ENCODE data around the gene EEPD1. TPM values are rescaled to one million over a fixed set of nuclear protein-coding genes. Genes with fewer than 3 reads are reported as not detected.

Gene EEPD1
- polyA plus RNA-seq, 2 of the 4 experiments (the other 2 are of a cell fraction), result 16.0 to 24.3 TPM

GRCh38 chr7:36204929-36205635 is 52.0 kb downstream of the EEPD1 start:
- WGBS (ENCODE audit: missing lambda C conversion rate), result 43% methylated on average over 6 of the region's 6 CpGs
- H3K9me3 ChIP-seq, result no peaks in the 10 kb centered on the region
- H3K4me2 ChIP-seq, result peak overlapping the region; percentile 33
- H3K4me3 ChIP-seq, result no peak overlapping the region
- CTCF ChIA-PET, result interaction anchor here (1.4 kb wide), 1 partner anchor 50 kb away, joined by 3 read pairs; no protein-coding TSS in a partner anchor
- FAIRE-seq, result no peak
- H3K4me1 ChIP-seq, result peaks cover 61% of the 10 kb centered on the region
- peak in 1 of 2 experiments; percentile 23 for DNase-seq (ENCODE audit: low read depth in 1 of 2, low spot score in 1 of 2)
- TF ChIP-seq ZNF302 (CRISPR knock-in tag; IDR thresholded peaks at IDR 0.05) (no peak), FOXS1 (CRISPR knock-in tag; IDR thresholded peaks at IDR 0.05) (no peak), POLR2A (IDR thresholded peaks at IDR 0.05; ENCODE audit: low read length) (no peak), RARB (CRISPR knock-in tag; IDR thresholded peaks at IDR 0.05) (no peak), POLR2AphosphoS2 (conservative IDR thresholded peaks at IDR 0.05; ENCODE audit: low read length) (no peak), KDM5A (IDR thresholded peaks at IDR 0.05) (no peak), SMC3 (IDR thresholded peaks at IDR 0.05) (no peak), JUN (IDR thresholded peaks at IDR 0.05) (no peak), CEBPB (IDR thresholded peaks at IDR 0.05) (no peak), TP53 (CRISPR knock-in tag; IDR thresholded peaks at IDR 0.05) (no peak), REST (IDR thresholded peaks at IDR 0.05) (no peak), CHD4 (IDR thresholded peaks at IDR 0.05; ENCODE audit: borderline replicate concordance) (no peak)
- POLR2A ChIA-PET, result no interaction called here
- ATAC-seq, result peak; percentile 3 to 9; a peak in 2 of 6 replicates
- H3K27ac ChIP-seq, result peak overlapping the region; percentile 87 to 88

- Histone ChIP-seq H3K4me1 (peaks cover 68% of the 10 kb centered on the region), H3K4me3 (no peak overlapping the region), H3K4me2 (peak overlapping the region; percentile 33), H3K27ac (peak overlapping the region; percentile 87 to 88), H3K9me3 (no peaks in the 10 kb centered on the region)
- ChIA-PET CTCF (interaction anchor here (1.4 kb wide), 1 partner anchor 51 kb away, joined by 3 read pairs; no protein-coding TSS in a partner anchor), POLR2A (no interaction called here)
- FAIRE-seq, result no peak
- DNase-seq (ENCODE audit: low read depth in 1 of 2, low spot score in 1 of 2), result no peak
- 90% methylated on average over 3 of the region's 6 CpGs for WGBS (ENCODE audit: missing lambda C conversion rate)
- ATAC-seq, result no peak
- TF ChIP-seq JUNB (IDR thresholded peaks at IDR 0.05), result no peak
- TF ChIP-seq, protein P1, sequence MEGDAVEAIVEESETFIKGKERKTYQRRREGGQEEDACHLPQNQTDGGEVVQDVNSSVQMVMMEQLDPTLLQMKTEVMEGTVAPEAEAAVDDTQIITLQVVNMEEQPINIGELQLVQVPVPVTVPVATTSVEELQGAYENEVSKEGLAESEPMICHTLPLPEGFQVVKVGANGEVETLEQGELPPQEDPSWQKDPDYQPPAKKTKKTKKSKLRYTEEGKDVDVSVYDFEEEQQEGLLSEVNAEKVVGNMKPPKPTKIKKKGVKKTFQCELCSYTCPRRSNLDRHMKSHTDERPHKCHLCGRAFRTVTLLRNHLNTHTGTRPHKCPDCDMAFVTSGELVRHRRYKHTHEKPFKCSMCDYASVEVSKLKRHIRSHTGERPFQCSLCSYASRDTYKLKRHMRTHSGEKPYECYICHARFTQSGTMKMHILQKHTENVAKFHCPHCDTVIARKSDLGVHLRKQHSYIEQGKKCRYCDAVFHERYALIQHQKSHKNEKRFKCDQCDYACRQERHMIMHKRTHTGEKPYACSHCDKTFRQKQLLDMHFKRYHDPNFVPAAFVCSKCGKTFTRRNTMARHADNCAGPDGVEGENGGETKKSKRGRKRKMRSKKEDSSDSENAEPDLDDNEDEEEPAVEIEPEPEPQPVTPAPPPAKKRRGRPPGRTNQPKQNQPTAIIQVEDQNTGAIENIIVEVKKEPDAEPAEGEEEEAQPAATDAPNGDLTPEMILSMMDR (IDR thresholded peaks at IDR 0.05), result no peak
- no peak for TF ChIP-seq SMC3 (IDR thresholded peaks at IDR 0.05)
- TF ChIP-seq BHLHE40 (IDR thresholded peaks at IDR 0.05; ENCODE audit: low read depth, low read length), result no peak
- TF ChIP-seq HOXB5 (CRISPR knock-in tag; IDR thresholded peaks at IDR 0.05), result no peak
- no peak for TF ChIP-seq SREBF2 (IDR thresholded peaks at IDR 0.05)
- no peak for TF ChIP-seq FOSL2 (IDR thresholded peaks at IDR 0.05)
- TF ChIP-seq FOSL2 (CRISPR knock-in tag; IDR thresholded peaks at IDR 0.05), result no peak
Observed at GRCh38 chr7:36205803-36206202, 52.7 kb downstream of the EEPD1 start.
